ENCODE data around the gene VNN1.

DNA sequence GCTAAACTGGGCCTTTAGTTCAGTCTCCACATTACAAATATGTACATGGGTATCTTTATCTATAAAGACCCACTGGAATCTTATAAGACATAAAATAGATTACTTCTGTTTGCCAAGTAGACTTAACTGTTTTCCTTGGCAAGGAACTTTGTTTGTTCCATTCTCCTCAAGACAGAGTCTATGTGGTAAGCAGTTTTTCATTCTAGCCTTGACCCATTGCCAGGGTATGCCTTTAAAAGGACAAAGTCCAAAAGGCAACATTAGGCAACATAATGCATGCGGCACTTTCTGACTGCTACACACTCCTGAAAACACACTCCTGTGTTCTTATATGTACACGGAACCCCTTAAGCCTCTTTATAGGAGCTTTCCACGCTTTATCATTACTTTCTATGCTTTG, 20.4 kb downstream of the VNN1 start:
- TF ChIP-seq, protein P1, sequence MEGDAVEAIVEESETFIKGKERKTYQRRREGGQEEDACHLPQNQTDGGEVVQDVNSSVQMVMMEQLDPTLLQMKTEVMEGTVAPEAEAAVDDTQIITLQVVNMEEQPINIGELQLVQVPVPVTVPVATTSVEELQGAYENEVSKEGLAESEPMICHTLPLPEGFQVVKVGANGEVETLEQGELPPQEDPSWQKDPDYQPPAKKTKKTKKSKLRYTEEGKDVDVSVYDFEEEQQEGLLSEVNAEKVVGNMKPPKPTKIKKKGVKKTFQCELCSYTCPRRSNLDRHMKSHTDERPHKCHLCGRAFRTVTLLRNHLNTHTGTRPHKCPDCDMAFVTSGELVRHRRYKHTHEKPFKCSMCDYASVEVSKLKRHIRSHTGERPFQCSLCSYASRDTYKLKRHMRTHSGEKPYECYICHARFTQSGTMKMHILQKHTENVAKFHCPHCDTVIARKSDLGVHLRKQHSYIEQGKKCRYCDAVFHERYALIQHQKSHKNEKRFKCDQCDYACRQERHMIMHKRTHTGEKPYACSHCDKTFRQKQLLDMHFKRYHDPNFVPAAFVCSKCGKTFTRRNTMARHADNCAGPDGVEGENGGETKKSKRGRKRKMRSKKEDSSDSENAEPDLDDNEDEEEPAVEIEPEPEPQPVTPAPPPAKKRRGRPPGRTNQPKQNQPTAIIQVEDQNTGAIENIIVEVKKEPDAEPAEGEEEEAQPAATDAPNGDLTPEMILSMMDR (IDR thresholded peaks at IDR 0.05) = no peak
- no peak for TF ChIP-seq EZH2phosphoT487 (IDR thresholded peaks at IDR 0.05)
